Measurements from ENCODE around the gene SRP54.

DNA sequence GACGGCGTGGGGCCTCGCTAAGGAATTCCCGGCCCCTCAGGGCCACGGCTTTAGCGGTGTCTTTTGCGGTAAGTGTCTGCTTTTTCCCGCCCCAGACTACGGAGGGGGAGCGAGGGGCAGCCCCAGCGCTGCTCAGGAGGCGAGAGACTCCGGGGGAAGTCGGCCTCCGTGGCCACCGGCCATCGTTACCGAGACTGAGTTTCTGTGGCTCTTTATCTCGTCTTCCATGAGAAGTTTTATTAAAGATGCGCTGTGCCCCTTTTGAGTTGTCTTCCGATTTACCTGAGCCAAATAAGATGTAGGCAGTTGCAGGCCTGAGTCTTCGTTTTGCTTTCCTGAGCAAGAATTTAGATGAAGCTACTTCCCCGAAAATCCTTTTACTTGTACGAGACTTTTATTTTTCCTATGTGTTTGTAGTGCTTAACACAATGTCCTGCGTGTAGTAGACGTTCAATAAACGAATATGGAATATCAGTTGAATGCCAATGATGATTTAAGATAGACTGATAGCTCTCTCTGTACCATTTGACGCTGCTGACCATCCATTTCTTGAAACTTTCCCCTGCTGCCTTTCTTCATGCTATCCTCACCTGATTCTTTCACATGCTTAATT is 462 bp downstream of the SRP54 start:
- TF ChIP-seq, protein P1, sequence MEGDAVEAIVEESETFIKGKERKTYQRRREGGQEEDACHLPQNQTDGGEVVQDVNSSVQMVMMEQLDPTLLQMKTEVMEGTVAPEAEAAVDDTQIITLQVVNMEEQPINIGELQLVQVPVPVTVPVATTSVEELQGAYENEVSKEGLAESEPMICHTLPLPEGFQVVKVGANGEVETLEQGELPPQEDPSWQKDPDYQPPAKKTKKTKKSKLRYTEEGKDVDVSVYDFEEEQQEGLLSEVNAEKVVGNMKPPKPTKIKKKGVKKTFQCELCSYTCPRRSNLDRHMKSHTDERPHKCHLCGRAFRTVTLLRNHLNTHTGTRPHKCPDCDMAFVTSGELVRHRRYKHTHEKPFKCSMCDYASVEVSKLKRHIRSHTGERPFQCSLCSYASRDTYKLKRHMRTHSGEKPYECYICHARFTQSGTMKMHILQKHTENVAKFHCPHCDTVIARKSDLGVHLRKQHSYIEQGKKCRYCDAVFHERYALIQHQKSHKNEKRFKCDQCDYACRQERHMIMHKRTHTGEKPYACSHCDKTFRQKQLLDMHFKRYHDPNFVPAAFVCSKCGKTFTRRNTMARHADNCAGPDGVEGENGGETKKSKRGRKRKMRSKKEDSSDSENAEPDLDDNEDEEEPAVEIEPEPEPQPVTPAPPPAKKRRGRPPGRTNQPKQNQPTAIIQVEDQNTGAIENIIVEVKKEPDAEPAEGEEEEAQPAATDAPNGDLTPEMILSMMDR (conservative IDR thresholded peaks at IDR 0.05 in 1 of 2, IDR thresholded peaks at IDR 0.05 in 1 of 2; ENCODE audit: low read depth in 1 of 2, low read length in 2 of 2), result no peak
- no peak for TF ChIP-seq EZH2 (IDR thresholded peaks at IDR 0.05; ENCODE audit: low read length, missing control alignments)

Measured in fibroblast of lung (primary cell).